Lower lobe of right lung (tissue), 2 donors: Measurements from ENCODE around the gene RSL1D1. TPM values are rescaled to one million over a fixed set of nuclear protein-coding genes. Genes with fewer than 3 reads are reported as not detected.
"Not testable (repeated sequence)": the region's sequence is repeated elsewhere in the genome, so short reads cannot be mapped to it uniquely, and the experiment has no call there.

Experiments
- ATAC-seq, 2 donors: fragments of 200-7000 bp; cut with Tn5 transposase; one replicate each; pipeline ENCODE4 v1.9.1; 2020 to 2022; ENCODE audit warnings: mild to moderate bottlenecking in 2 of 2, moderate library complexity in 2 of 2
- DNase-seq: peaks from one replicate; pipeline ENCODE4 v3.0.0-alpha.2; 2020
- H3K27ac ChIP-seq: fragments of 200-600 bp; one replicate; pipeline ENCODE4 v1.8.0; 2022
- H3K27me3 ChIP-seq: fragments of 200-600 bp; one replicate; pipeline ENCODE4 v1.8.0; 2022; ENCODE audit warnings: low read depth
- H3K36me3 ChIP-seq: fragments of 200-600 bp; one replicate; pipeline ENCODE4 v1.8.0; 2022; ENCODE audit warnings: mild to moderate bottlenecking
- H3K4me1 ChIP-seq: fragments of 200-600 bp; one replicate; pipeline ENCODE4 v1.8.0; 2022
- H3K4me3 ChIP-seq: fragments of 200-600 bp; one replicate; pipeline ENCODE4 v1.8.0; 2022; ENCODE audit warnings: mild to moderate bottlenecking
- H3K9me3 ChIP-seq: fragments of 200-600 bp; one replicate; pipeline ENCODE4 v1.8.0; 2022
- intact Hi-C: fragments of 100-400 bp; cut with DNase I; formaldehyde crosslinking; loops from one replicate; pipeline ENCODE4 v1.11.0; 2022
- total RNA-seq: library from RNA; stranded (reverse); fragmentation: NEBNext Ultra II Directional; extraction: Animal tissue kit (Norgen Biotek cat#: 25700); gene quantifications from one replicate; pipeline ENCODE4 v1.2.1, GENCODE V29; 2021
- TF ChIP-seq, protein P1 (sequence below): fragments of 200-600 bp; IDR thresholded peaks from one replicate; pipeline ENCODE4 v1.8.0; 2022; ENCODE audit warnings: antibody characterized with exemption, mild to moderate bottlenecking
- donor health status: DM: no; HTN: yes; CAD: no; lungs with severe emphysema.

RSL1D1 gene
- total RNA-seq, 1 donor from 2014 or later = 133 TPM

DNA sequence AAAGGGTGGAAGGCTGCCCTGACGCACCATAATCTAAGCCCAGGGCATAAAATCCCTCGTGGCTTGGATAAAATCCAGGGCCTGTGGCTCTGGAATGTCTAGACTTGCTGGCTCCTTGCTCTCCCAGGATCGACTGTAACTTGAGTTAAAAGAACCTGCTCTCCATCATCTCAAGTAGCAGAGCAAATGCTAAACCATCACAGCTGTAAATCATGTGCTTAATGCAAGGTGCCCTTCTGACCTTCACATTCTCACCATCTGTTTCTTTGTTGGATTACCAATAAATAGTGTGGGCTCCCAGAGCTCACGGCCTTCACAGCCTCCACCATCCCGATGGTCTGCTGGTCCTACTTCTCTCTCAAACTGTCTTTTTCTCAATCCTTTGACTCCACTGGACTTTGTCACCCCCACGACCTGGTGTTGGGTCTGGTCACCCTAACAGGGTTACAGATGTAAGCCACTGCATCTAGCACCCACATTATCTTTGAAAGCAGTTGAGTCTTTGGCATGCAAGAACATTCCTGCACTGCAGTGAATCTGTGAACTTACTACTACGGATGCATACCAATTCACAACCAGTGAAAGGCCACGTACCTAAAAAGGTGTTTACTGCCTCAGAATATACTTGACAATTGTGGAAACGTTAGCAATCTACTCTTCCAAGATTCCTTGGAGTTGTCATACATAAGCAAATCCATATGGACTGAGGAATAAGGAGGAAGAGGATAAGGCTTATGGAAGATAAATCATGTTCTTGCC, 15.3 kb downstream of the RSL1D1 start:
- no peak for ATAC-seq
- no peaks in the 10 kb centered on the region for H3K27me3 ChIP-seq
- H3K36me3 ChIP-seq = peaks cover 51% of the 10 kb centered on the region
- no peak overlapping the region for H3K27ac ChIP-seq
- intact Hi-C loops = no loop called here
- no peaks in the 10 kb centered on the region for H3K9me3 ChIP-seq
- TF ChIP-seq, protein P1, sequence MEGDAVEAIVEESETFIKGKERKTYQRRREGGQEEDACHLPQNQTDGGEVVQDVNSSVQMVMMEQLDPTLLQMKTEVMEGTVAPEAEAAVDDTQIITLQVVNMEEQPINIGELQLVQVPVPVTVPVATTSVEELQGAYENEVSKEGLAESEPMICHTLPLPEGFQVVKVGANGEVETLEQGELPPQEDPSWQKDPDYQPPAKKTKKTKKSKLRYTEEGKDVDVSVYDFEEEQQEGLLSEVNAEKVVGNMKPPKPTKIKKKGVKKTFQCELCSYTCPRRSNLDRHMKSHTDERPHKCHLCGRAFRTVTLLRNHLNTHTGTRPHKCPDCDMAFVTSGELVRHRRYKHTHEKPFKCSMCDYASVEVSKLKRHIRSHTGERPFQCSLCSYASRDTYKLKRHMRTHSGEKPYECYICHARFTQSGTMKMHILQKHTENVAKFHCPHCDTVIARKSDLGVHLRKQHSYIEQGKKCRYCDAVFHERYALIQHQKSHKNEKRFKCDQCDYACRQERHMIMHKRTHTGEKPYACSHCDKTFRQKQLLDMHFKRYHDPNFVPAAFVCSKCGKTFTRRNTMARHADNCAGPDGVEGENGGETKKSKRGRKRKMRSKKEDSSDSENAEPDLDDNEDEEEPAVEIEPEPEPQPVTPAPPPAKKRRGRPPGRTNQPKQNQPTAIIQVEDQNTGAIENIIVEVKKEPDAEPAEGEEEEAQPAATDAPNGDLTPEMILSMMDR = no peak
- no peak overlapping the region for H3K4me3 ChIP-seq
- no peak for DNase-seq
- peaks cover 8% of the 10 kb centered on the region for H3K4me1 ChIP-seq

DNA sequence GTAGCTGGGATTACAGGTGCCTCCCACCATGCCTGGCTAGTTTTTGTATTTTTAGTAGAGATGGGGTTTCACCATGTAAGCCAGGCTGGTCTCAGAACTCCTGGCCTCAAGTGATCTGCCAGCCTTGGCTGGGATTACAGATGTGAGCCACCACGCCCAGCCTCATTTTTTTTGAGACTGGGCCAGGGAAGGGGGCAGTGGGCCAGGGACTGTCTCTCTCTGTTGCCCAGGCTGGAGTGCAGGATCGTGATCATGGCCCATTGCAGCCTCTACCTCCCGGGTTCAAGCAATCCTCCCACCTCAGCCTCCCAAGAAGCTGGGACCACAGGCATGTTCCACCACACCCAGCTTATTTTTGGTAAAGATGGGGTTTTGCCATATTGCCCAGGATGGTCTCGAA, 16.0 kb downstream of the RSL1D1 start:
- DNase-seq (no peak), ATAC-seq (no peak)
- H3K36me3 ChIP-seq = peaks cover 44% of the 10 kb centered on the region
- TF ChIP-seq, protein P1 = no peak
- no peak overlapping the region for H3K4me3 ChIP-seq
- H3K9me3 ChIP-seq = no peaks in the 10 kb centered on the region
- no peaks in the 10 kb centered on the region for H3K27me3 ChIP-seq
- peaks cover 8% of the 10 kb centered on the region for H3K4me1 ChIP-seq
- no peak overlapping the region for H3K27ac ChIP-seq
- intact Hi-C loops = no loop called here

DNA sequence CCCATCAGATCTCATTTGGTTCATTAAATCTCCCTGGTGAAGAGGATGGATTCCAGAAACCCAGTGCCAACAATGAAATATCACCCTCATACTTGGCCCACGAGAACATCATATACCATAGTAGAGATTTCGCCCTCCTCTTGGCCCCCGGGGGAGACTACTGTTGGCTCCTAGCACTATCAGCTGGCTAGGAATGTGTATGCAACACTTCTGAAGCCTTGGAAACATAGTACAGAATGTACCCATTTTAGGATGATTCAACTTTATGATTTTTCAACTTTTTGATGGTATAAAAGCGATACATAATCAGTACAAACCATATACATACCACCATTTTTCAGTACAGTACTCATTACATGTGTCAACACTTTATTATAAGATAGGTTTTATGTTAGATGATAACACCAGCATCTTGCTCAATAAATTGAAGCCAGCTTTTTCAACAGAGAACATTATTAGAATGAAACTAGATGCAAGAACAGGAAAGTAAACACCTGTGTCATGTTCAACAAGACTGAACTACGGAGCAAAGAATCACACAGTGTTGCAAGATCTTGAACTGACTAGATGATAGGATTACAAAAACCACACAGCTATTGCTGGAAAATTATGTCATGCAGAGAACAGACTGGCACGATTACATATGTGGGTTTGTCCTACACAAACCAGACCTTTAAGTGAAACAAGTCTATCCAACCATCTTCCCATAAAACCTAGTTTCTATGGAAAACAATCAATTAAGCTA, 17.2 kb downstream of the RSL1D1 start:
- H3K4me3 ChIP-seq = no peak overlapping the region
- no peak overlapping the region for H3K27ac ChIP-seq
- ATAC-seq (peak; percentile 51 to 61), DNase-seq (no peak)
- intact Hi-C loops = no loop called here
- no peaks in the 10 kb centered on the region for H3K27me3 ChIP-seq
- no peaks in the 10 kb centered on the region for H3K9me3 ChIP-seq
- H3K4me1 ChIP-seq = peaks cover 8% of the 10 kb centered on the region
- H3K36me3 ChIP-seq = peaks cover 32% of the 10 kb centered on the region
- TF ChIP-seq, protein P1 = no peak

DNA sequence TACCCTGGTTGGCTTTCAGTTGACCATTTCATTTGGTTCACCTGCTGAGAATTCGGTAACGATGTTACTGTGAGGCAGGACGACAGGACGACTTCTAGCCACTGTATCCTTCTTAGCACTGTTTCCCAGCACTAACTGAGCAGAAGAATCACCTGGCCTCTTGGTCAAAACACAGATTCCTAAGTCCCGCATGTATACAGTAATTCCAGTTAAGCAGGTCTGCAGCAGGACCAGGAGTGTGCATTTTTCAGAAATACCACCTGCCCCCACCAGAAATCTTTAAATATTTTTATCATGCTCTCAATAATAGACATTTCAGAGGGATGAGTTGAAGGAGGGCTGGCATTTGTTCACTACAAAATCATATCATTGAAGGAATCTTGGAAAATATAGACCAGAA, 22.6 kb downstream of the RSL1D1 start:
- H3K9me3 ChIP-seq = no peaks in the 10 kb centered on the region
- H3K4me1 ChIP-seq = peaks cover 6% of the 10 kb centered on the region
- H3K27ac ChIP-seq = no peak overlapping the region
- H3K27me3 ChIP-seq = no peaks in the 10 kb centered on the region
- no peak for ATAC-seq
- TF ChIP-seq, protein P1 = no peak
- H3K36me3 ChIP-seq = no peaks in the 10 kb centered on the region
- intact Hi-C loops = no loop called here
- DNase-seq = no peak
- H3K4me3 ChIP-seq = no peak overlapping the region

DNA sequence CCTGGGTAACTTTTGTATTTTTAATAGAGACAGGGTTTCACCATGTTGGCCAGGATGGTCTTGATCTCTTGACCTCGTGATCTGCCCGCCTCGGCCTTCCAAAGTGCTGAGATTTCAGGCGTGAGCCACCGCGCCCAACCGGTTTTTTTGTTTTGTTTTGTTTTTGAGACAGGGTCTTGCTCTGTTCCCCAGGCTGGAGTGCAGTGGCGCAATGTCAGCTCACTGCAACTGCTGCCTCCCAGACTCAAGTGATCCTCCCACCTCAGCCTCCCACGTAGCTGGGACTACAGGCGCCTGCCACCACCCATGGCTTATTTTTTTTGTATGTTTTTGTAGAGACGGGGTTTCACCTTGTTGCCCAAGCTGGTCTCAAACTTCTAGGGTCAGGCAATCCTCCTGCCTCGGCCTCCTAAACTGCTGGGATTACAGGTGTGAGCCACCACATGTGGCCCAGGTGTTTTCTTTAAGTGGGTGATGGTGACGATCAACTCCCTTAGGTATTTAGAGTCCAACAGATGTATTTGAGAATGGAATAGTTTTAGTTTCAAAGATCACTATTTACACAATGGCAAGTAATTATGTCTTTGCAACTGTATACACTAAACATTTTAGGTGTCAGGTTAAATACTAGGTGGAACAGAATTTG, 25.7 kb downstream of the RSL1D1 start:
- H3K36me3 ChIP-seq, H3K4me1 ChIP-seq, intact Hi-C loops, ATAC-seq, H3K27ac ChIP-seq, H3K27me3 ChIP-seq, H3K9me3 ChIP-seq, H3K4me3 ChIP-seq: not testable (repeated sequence)
- peak; percentile 76 for DNase-seq

DNA sequence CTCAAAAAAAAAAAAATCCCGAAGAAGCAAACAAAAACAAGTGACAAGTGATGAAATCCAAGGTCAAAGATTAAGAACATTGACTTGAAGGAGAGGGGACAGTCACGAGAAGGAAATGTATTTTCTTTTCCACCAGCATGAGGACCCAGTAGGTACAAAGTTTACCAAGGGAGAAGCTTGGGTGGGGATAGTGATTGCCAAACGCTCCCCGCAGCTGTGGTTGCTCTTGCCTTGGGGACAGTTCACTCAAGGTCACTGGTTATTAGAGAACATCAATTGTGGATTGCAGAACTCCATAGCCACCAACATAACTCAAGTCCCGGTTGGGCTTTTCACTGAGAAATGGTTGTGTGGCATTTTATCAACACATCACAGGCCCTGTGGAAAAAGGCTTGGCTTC, 27.0 kb downstream of the RSL1D1 start:
- Histone ChIP-seq H3K4me1 (peaks cover 6% of the 10 kb centered on the region), H3K27me3 (no peaks in the 10 kb centered on the region), H3K9me3 (no peaks in the 10 kb centered on the region), H3K4me3 (no peak overlapping the region), H3K27ac (peak overlapping the region; percentile 55), H3K36me3 (no peaks in the 10 kb centered on the region)
- TF ChIP-seq, protein P1 = no peak
- peak; percentile 78 to 93 for ATAC-seq
- peak; percentile 79 for DNase-seq
- intact Hi-C loops = no loop called here

DNA sequence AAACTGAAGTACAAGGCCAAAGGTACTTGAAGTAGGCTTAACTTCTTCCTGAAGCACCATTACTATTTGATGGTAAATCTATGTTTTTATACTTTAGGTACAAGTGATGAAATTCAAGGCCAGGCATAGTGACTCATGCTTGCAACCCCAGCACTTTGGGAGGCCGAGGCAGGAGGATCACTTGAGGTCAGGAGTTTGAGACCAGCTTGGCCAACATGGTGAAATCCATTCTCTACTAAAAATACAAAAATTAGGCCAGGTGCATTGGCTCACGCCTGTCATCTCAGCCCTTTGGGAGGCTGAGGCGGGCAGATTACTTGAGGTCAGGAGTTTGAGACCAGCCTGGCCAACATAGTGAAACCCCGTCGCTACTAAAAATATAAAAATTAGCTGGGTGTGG, 27.7 kb downstream of the RSL1D1 start:
- not testable (repeated sequence) for DNase-seq

More for the DNA sequence above, 27.7 kb downstream of the RSL1D1 start:
- H3K27me3 ChIP-seq, H3K4me1 ChIP-seq, intact Hi-C loops, H3K4me3 ChIP-seq, ATAC-seq, H3K9me3 ChIP-seq, H3K36me3 ChIP-seq: not testable (repeated sequence)
- H3K27ac ChIP-seq = peak overlapping the region; percentile 46
